Stimulated activated CD8-positive, alpha-beta memory T cell treated with anti-CD3 and anti-CD28 coated beads, Interleukin-4, amount 100 ng/mL, for 48 hours (primary cell): ENCODE data around the gene PRRG1.
"Not testable (repeated sequence)": the region's sequence is repeated elsewhere in the genome, so short reads cannot be mapped to it uniquely, and the experiment has no call there.

Experiments
- DNase-seq: peaks from one replicate; pipeline ENCODE4 v3.0.0-alpha.2; 2020

PRRG1 gene

DNA sequence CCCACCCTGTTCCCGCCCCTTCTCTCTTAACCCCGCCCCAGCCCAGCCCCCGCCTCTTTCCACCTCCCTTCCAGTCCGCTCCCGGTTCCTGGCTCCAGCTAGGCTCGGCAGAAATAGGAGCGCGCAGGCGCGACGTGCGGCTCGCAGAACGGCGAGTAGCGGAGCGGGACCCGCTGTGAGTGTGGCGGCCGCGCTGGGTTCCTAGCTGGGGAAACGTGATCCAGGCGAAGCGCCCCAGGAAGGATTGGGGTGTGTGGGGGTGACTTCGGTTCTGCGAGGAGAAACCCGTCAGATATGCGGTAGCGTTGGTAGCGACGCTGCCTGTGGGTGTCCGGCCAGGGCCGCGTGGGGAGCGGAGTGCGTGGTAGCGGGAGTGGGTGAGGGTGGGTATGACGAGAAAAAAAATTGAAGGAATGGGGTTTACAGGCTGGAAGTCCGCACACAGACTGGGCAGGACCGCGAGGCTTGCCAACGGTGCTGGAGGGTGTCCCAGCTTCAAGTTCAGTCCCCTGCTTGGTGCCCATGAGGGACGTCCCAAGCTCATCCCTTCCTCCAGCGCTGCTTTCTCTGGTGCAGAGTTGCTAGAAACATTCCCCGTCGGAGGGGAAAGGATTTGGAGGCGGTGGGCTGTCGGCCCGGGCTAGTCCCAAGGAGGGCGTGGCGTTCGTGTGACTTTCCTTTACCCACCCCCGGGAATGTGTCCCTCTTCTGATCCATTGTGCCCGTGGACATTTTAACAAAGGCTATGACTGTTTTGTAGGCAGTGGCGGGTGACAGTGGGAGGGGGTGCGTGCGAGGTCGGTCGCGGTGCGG lies at the start of gene PRRG1:
TSS of gene PRRG1 (plus strand) at position 144 of the 813 bp plus-strand sequence. CDS start 56,886 bp downstream, outside the sequence.
- peak; percentile 17 for DNase-seq

DNA sequence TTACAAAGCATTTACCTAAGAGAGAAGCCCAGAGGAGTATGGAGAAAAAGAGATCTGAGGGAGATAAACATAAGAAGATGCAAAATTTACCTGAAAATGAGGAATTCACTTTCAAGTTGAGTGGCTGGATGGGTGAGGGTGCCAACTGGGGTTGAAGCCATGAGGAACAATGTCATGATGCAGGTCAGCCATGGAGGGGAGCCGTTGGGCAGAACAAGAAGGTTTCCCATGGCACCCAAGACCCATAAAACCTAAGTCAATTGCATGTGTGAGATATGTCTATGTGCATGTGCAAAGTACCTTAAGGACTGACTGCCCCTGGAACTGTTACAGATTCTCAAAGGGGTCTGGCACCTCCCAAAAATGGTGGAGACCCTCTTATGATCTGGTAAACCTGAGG lies 46.6 kb upstream of the PRRG1 start:
- DNase-seq, result no peak

DNA sequence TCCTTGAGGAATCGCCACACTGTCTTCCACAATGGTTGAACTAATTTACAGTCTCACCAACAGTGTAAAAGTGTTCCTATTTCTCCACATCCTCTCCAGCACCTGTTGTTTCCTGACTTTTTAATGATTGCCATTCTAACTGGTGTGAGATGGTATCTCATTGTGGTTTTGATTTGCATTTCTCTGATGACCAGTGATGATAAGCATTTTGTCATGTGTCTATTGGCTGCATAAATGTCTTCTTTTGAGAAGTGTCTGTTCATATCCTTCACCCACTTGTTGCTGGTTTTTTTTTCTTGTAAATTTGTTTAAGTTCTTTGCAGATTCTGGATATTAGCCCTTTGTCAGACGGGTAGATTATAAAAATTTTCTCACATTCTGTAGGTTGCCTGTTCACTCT lies 43.9 kb upstream of the PRRG1 start:
- not testable (repeated sequence) for DNase-seq

DNA sequence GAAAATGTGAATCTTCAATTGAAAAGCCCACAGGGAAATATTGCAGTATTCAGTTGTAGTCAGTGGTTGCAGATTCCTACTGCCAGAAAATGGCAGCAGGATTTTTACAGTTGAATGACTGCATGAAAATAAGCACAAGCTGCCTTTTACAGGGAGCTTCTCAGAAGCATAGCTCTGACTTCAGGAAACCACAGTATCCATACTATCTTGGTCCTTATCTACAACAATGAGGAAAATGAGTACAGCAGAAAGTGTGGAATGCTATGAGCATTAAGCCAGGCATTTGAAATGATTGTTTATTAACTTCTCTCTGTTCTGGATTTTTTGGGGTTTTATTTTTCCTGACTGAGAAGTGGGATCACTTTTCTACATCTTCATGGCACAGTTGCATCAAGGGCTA lies 34.6 kb upstream of the PRRG1 start:
- DNase-seq, result no peak

DNA sequence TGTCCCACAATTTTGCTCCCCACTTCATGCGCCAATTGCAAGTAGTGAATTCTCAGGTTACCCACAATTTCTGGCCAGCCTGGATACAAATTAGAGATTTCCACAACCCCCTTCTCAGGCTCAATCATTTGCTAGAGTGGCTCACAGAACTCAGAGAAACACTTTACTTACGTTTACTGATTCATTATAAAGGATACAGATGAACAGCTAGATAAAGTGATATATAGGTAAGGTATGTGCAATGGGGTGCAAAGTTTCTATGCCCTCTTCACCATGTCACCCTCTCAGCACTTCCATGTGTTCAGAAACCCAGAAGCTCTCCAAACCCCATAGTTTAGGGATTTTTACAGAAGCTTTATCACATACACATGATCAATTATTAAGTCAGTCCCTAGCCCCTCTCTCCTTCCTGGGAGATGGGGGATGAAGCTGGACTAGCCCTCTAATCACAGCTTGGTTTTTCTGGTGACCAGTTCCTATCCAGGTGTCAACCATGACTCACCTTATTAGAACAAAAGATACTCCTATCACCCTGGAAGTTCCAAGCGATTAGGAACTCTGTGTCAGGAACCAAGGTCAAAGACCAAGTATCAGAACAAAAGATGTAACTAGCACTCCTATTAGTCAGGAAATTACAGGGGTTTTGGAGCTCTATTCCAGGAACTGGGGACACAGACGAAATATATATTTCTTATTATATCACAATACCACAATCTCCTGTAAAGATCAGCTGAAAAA lies 33.5 kb upstream of the PRRG1 start:
- no peak for DNase-seq

DNA sequence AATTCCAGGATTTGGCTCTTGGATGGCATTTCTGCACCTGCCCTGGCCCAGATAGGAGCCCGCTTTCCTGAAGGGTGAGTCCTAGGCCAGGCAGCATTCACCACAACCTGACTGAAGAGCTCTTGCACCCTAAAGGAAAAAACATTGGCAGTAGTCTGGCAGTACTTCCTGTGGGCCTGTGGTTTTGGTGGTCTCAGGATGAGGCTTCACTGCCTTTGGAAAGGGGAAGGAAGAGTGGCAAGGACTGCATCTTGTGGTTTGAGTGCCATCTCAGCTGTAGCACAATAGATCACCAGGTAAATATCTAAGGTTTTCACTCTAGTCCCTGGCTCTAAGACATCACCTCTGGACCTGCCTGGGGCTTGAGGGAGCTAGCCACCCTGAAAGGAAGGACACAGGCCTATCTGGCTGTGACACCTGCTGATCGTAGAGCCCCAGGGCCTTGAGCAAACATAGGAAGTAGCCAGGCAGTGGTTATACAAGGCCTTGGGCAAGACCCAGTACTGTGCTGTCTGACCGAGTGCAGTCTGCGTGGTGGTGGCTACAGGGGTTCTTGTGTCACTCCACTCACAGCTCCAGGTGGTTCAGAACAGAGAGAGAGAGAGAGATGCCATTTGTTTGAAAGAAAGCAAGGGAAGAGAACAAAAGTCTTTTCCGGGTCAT lies 28.5 kb upstream of the PRRG1 start:
- DNase-seq, result no peak

DNA sequence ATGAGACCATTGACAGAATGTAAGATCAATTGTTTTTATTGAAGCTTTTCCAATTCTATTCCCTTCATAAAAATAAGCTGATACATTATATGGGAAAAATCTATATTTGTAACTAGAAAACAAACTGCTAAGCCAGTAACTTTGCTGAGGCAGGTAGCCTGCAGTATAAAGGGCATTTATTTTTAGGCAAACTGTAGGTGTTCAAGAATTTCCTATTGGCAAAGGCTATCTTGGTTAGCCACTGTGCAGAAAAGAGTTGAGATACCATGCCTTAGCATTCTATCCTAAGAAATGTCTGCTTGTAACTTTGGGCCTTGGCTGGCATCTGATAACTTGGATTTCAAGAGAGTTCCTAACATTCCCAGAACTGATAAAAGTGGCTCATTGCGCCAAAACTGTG lies 18.5 kb upstream of the PRRG1 start:
- no peak for DNase-seq

DNA sequence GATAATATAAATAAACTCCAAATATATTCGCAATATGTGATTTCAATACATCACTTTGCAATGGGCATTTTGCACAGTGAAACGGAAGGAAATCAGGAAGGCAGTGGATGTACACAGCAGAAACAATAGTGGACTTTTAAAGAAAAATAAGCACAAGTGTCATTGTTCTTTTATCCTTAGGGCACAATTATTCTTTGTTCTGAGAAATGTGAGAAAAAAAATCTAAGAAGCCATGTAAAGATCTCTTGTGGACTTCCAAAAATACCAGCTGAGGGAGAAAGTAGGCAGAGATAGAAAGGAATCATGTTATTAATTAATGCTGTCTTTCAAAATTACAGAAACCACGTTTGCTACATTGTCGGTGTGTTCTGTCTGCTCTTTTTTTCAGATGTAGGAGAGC lies 17.6 kb upstream of the PRRG1 start:
- no peak for DNase-seq

DNA sequence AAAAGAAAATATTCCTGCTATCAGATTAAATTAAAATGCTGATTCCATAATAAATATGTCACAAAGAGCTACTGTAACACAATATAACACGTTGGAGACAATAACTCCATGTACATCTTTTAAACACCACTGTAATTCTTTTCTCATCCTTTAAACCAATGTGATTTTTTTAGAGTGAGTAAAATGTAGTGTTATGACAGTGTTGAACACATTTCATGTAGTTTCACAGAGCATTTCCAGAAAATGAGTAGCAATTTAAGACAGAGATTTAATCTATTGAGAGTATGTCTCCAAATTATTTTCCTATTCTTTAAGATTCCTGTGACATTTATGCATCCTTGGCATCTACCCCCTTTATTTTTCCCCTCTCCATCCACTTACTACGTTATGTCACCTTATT lies 17.1 kb upstream of the PRRG1 start:
- DNase-seq, result no peak

DNA sequence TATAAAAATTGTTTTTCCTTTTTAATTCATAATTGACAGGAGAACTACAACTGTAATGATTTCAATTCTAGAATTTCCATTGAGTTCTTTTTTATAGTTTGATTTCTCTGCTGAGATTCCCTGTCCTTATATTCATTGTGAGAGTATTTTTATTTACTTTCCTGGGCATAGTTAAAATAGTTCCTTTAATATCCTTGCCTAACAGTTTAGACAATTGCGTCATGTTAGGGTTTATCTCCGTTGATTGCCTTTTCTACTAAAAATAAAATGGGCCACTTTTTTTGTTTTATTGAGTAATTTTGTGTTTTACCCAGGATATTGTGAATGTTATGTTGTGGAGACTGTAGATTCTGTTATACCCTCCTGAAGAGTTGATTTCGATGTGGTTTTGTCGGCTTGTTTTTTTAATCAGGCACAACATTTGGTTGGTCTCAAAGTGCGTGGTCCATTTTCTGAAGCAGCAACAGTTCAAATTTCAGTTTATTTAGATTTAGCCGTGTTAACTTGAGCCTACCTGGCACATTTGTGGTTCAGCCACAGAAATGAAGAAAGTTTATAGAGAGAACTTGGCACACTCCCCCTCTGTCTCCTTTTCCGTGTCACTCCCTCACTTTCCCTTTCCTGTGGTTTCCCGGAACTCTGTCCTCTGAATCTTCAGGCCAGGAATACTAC lies 16.0 kb upstream of the PRRG1 start:
- no peak for DNase-seq

DNA sequence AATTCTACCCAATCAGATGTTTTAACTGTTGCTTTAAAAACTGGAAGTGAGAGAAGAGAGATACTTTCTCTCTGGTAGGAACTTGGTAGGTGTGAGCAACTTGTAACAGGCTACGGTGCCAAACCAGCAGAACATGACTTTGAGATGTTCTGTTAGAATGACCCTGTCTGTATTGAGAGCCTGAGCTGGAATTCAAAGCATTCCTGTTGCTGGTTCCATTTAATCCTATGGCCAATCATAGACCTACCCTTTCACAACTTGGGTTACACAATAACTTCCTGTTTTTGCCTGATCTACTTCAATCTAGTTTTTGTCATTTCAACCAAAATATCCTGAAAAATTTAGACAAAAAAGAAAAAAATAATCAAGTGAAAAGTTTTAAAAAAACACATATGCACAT lies 1.7 kb upstream of the PRRG1 start:
- DNase-seq, result no peak

DNA sequence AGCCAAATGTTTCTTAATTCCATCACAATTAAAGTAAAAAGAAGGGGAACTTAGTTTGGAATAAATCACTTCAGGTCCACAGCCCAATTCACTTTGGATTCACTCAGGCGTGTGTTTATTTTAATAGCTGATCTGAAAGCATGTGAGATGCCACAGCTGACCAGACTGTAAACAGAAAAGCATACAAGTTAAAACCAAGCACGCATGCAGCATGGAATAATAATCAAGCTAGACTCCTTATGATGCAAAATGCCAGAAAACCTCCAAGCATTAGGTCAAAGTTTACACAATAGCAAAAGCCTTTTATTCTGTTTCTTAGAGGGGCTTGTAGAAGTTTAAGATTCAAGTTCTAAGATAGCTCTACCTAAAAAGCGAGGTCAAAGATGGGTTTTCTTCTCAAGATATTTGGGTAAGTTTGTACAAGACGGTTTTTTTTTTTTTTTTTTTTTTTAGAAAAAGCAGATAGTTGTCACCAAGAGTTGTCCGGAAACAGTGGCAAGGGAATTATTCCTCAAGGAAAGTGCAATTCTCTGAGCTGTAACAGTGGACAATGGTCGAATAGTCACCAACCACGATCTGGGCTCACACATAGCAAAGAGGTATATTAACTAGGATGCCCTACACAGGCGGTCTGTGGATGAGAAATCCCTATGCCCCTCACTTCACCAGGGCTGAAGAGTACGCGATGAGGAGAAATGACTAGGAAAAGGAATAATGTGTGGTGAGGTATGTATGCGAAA lies 763 bp upstream of the PRRG1 start:
- DNase-seq, result no peak

DNA sequence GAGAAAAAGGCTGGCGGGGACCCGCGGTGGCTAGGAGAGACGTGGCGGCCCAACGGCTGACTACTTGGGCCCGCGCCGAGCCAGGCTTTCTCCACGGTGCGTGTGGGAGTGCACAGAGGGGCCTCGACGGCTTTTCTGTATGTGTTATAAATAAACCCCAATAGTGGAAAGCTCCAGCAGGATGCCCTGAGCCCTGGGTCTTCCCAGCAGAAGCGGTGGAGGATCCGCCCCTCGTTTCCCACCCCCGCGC lies 268 bp upstream of the PRRG1 start:
- DNase-seq, result no peak

DNA sequence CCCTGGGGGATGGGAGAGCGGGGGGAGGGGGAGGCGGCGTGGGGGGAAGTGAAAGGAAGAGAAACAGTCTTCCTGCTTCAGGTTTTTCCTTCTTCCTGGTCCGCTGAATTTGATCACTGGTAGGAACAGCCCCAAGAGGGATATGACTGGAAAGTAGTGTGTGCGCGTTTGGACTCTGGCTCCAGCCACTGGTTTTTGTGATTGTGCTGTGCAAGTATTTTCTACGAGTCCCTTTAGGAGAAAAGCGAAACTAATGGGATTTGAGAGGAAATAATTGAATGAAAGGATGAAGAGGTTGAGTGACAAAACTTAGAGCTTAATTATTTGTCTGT lies 836 bp downstream of the PRRG1 start:
- no peak for DNase-seq

DNA sequence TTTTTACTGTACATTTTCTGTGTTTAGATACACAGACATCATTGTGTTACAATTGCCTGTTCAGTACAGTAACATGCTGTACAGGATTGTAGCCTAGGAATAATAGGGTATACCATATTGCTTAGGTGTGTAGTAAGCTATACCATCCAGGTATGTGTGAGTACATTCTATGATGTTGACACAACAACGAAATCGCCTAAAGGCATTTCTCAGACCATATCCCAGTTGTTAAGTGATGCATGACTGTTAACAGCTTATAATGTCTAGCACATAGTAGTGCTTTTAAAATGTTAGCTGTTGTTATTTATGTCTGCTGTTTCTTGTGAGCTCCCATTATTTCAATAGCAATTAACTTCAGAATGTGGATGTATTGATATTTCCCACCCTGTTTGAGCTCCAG lies 4.5 kb downstream of the PRRG1 start:
- DNase-seq, result no peak

DNA sequence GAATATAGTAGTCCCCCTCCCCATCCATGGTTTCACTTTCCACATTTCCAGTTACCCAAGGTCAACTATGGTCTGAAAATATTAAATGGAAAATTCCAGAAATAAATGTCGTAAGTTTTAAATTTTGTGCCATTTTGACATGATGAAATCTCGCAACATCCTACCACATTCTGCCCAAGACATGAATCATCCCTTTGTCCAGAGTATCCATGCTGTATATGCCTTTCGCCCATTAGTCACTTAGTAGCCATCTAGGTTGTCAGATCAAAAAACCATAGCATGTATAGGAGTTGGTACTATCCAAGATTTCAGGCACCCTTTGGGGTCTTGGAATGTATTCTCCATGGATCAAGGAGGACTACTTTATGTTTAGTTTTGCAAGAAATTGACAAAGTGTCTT lies 8.3 kb downstream of the PRRG1 start:
- DNase-seq, result no peak

DNA sequence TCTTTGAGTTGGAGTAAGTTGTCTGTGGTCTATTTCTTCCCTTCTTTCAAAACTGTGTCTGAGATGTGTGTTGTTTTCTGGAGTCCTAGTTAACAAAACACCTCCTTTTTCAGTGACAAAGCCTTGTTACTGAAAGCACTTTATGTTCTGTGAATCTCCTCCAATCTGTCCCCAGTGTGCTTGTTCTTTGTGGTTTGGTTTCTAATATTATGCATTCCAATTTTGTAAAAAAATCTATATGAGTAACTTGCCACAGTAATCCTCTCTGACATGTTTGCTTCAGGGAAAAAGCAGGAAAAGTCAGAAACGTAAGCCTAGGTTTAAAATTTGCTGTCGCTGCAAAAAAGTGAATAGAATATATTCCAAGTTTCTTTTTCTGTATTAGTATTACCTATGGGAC lies 12.4 kb downstream of the PRRG1 start:
- DNase-seq, result no peak

DNA sequence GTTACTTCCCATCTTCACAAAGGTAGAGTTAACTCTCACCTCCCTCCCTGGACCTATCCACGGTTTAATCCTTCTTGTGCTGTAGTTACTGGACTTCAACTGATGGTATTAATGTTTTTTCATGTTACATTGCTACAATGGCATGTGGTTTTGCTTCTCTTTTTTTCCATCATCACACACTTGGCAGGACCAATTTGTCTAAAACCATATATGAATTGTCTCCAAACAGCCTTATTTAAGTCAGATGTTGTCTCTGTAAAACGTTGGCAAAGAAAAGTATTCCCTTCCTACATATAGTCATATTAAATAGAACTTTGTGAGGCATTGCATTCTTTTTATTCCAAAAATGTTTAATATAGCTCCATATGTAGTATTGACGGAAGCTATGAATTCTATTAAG lies 15.5 kb downstream of the PRRG1 start:
- no peak for DNase-seq

DNA sequence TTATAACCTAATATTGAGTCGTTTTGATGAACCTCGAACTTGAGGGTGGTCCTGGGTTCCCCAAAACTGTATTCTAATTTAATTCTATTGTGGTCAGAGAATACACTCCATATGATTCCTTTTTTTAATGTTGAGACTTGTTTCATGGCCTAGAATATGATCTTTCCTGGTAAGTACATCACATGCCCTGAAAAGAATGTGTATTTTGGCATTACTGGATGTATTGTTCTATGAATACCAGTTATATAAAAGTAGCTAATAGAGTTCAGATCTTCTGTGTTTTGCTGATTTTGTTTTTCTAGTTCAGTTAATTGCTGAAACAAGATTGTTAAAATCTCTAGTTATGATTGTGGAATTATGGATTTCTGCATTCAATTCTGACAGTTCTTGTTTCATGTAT lies 18.8 kb downstream of the PRRG1 start:
- no peak for DNase-seq

DNA sequence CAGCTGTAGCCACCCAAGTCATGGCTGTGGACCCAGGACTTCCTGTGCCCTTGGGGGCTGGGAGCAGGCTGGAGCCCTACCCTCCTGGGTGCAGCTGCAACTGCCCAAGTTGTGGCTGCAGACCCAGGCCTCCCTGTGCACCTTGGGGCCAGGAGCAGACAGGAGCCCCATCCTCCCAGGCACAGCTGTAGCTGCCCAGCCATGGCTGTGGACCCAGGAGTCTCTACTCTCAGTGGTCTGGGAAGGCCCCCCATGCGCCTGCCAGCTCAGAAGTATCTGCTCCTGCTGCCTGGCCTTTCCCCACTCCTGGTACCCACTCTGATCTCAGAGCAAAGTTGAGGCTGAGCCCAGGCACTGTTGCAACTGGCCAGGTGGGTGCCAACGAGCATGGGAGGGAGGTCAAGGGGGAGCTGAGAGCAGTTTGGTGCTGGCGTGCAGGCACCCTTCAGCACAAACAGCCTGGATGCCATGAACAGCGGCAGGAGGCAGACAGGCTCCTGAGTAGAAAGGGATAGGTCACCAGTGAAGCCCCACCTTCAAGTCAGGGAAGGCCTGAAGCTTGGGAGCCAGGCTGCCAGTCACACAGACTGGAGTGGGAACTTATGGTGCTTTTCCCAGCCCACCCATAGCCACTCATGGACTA lies 21.5 kb downstream of the PRRG1 start:
- DNase-seq, result no peak

DNA sequence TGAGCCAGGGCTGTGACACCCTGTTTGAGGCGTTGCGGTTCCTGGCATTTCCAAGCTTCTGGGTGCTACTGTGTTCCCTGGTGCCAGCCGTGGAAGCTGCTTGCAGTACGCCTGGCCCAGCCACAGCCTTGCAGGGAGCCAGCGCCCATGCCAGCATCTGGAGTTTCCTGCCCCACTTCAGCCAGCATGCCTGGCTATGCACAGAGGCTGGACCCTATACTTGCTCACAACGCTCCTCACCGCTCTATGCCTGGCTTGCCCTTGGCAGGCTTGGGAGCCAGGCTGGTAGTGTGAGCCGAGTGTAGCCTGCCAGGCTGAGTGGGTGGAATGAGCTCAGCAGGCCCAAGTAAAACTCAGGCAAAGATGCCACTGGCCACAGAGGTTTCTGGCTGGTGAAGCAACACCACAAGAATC lies 22.4 kb downstream of the PRRG1 start:
- DNase-seq, result no peak

DNA sequence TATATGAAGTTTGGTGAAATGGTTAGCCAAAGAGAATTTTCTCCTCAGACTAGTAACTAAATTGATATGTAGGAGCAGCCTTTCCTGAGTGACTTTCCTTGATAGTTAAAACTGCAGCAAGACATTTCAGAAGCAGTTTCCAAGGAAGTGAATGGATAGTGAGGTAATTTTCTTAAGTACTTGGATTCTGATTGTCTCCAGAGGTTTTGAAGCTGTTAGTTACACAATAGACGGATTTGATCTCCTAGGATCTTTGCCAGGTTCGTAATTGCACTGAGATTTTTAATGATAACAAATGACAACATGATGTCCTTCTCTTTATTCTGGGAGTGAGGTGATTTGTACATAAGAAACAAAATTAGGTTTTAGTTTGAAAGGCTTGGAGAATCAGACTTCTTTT lies 29.2 kb downstream of the PRRG1 start:
- no peak for DNase-seq

DNA sequence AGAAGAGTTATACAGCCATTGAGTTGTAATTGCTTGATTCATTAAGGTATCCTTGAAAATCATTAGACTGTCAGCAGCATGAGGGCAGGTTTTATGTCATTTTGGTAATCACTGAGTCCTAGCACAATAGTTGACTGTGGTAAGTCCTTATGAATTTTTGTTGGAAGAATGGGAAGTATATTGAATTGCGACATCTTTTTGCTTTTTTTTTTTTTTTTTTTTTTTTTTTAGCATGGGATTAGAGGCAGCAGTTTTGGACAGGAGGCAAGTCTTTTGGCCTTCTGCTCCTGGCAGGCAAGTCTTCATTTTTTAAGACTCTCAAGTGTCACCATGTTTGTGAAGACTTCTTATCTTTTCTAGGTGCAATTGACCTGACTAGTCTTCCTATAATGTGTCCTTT lies 29.7 kb downstream of the PRRG1 start:
- DNase-seq, result no peak
